Pulmonary artery endothelial cell (primary cell): ENCODE results near the gene TGFBRAP1. TPM values are rescaled to one million over a fixed set of nuclear protein-coding genes. Genes with fewer than 3 reads are reported as not detected.
A peak's percentile ranks its signal among the peaks of the same experiment; 100 is the strongest.

Experiments
- DNase-seq: peaks from one replicate; pipeline ENCODE4 v3.0.0-alpha.2; 2011; ENCODE audit warnings: low read depth, low spot score
- total RNA-seq: library from RNA; depleted of rRNA; stranded (reverse); fragments of >200 nt; gene quantifications from 2 replicates; pipeline ENCODE4 v1.2.3, GENCODE V29; 2014

TGFBRAP1 gene
- total RNA-seq, 1 donor from 2014 or later, result 46.0 TPM

- no peak for DNase-seq
These were observed 14.2 kb downstream of the TGFBRAP1 start for GRCh38 chr2:105315314-105315713.

- no peak for DNase-seq
These were observed 15.7 kb downstream of the TGFBRAP1 start for GRCh38 chr2:105313877-105314276.

GRCh38 chr2:105309147-105309545 lies 20.4 kb downstream of the TGFBRAP1 start:
- no peak for DNase-seq

- no peak for DNase-seq
These were observed 21.0 kb downstream of the TGFBRAP1 start for GRCh38 chr2:105308382-105309146.

- DNase-seq, result no peak
These were observed 21.6 kb downstream of the TGFBRAP1 start for GRCh38 chr2:105307962-105308361.

- DNase-seq, result no peak
These were observed 22.0 kb downstream of the TGFBRAP1 start for GRCh38 chr2:105307550-105307949.

- DNase-seq, result no peak
These were observed 22.4 kb downstream of the TGFBRAP1 start for GRCh38 chr2:105307146-105307545.

- DNase-seq, result no peak
These were observed 27.9 kb downstream of the TGFBRAP1 start for GRCh38 chr2:105301646-105302045.

GRCh38 chr2:105299290-105299689 lies 30.2 kb downstream of the TGFBRAP1 start:
- no peak for DNase-seq

GRCh38 chr2:105298017-105298416 lies 31.5 kb downstream of the TGFBRAP1 start:
- DNase-seq, result no peak

GRCh38 chr2:105297216-105297615 lies 32.3 kb downstream of the TGFBRAP1 start:
- DNase-seq, result no peak

- DNase-seq, result no peak
These were observed 33.4 kb downstream of the TGFBRAP1 start for GRCh38 chr2:105296017-105296611.

- peak; percentile 20 for DNase-seq
These were observed 34.6 kb downstream of the TGFBRAP1 start for GRCh38 chr2:105294844-105295481.

- no peak for DNase-seq
These were observed 35.5 kb downstream of the TGFBRAP1 start for GRCh38 chr2:105294046-105294445.

- no peak for DNase-seq
These were observed 37.6 kb downstream of the TGFBRAP1 start for GRCh38 chr2:105291981-105292380.

GRCh38 chr2:105290981-105291660 lies 38.4 kb downstream of the TGFBRAP1 start:
- no peak for DNase-seq

- DNase-seq, result no peak
These were observed 41.4 kb downstream of the TGFBRAP1 start for GRCh38 chr2:105288133-105288532.

- peak; percentile 11 for DNase-seq
These were observed 41.8 kb downstream of the TGFBRAP1 start for GRCh38 chr2:105287692-105288091.

- DNase-seq, result no peak
These were observed 46.0 kb downstream of the TGFBRAP1 start for GRCh38 chr2:105283532-105283931.

GRCh38 chr2:105280281-105280680 lies 49.3 kb downstream of the TGFBRAP1 start:
- DNase-seq, result no peak

GRCh38 chr2:105279126-105279525 lies 50.4 kb downstream of the TGFBRAP1 start:
- no peak for DNase-seq

GRCh38 chr2:105278654-105279053 lies 50.9 kb downstream of the TGFBRAP1 start:
- no peak for DNase-seq
